Measurements from ENCODE around the gene CLIP3. TPM values are rescaled to one million over a fixed set of nuclear protein-coding genes. Genes with fewer than 3 reads are reported as not detected.
A peak's percentile ranks its signal among the peaks of the same experiment; 100 is the strongest.

CLIP3 gene
- total and polyA plus RNA-seq, 2 of the 13 experiments (the other 11 are each of a cell fraction or from before 2014, with no cell fraction given), result 0.15 to 1.2 TPM

GRCh38 chr19:36008336-36008978, 24.2 kb downstream of the CLIP3 start, which contains the start of gene SYNE4 (continued):
- TF ChIP-seq NCOA5 (CRISPR knock-in tag; IDR thresholded peaks at IDR 0.05) (no peak), MIER2 (CRISPR knock-in tag; IDR thresholded peaks at IDR 0.05) (0 out of 2 replicates have a peak, but pooled peaks have one; percentile 29), ZNF407 (CRISPR knock-in tag; IDR thresholded peaks at IDR 0.05; ENCODE audit: not compliant biosample characterization) (peak; percentile 74), ZNF335 (CRISPR knock-in tag; IDR thresholded peaks at IDR 0.05) (peak; percentile 36; the same call in 1 of the 2 replicates), ZKSCAN1 (IDR thresholded peaks at IDR 0.05; ENCODE audit: low read length) (no peak), ZNF3 (CRISPR knock-in tag; IDR thresholded peaks at IDR 0.05) (no peak), ZNF446 (CRISPR knock-in tag; IDR thresholded peaks at IDR 0.05) (no peak), KLF13 (CRISPR knock-in tag; IDR thresholded peaks at IDR 0.05) (no peak), ARID5B (CRISPR knock-in tag; IDR thresholded peaks at IDR 0.05) (no peak), SMAD9 (CRISPR knock-in tag; IDR thresholded peaks at IDR 0.05) (no peak), EZH2 (conservative IDR thresholded peaks at IDR 0.05; ENCODE audit: low read depth, low read length) (no peak), NFE2L2 (IDR thresholded peaks at IDR 0.05; ENCODE audit: low read length) (no peak), KLF15 (CRISPR knock-in tag; IDR thresholded peaks at IDR 0.05; ENCODE audit: borderline replicate concordance) (no peak), ARNT (IDR thresholded peaks at IDR 0.05) (no peak), RBM22 (optimal IDR thresholded peaks at IDR 0.05; ENCODE audit: low read length) (no peak), TFDP2 (CRISPR knock-in tag; IDR thresholded peaks at IDR 0.05) (no peak)
- TF ChIP-seq, protein P1, sequence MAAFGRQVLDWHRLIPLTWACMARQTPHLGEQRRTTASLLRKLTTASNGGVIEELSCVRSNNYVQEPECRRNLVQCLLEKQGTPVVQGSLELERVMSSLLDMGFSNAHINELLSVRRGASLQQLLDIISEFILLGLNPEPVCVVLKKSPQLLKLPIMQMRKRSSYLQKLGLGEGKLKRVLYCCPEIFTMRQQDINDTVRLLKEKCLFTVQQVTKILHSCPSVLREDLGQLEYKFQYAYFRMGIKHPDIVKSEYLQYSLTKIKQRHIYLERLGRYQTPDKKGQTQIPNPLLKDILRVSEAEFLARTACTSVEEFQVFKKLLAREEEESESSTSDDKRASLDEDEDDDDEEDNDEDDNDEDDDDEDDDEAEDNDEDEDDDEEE (CRISPR knock-in tag; IDR thresholded peaks at IDR 0.05), result no peak

All from HepG2 (cell line).